CD4-positive, alpha-beta memory T cell (primary cell): Measurements from ENCODE around the gene TGM2. TPM values are rescaled to one million over a fixed set of nuclear protein-coding genes. Genes with fewer than 3 reads are reported as not detected.

ENCODE experiments used
- CTCF ChIA-PET: fragments of 350-600 bp; sonication (Branson Sonifier 250); formaldehyde crosslinking; loops from one replicate; lab custom pipeline; 2021; ENCODE audit warnings: inconsistent platforms; ENCODE audit not compliant: partially characterized antibody; lab: Charles Lee
- POLR2A ChIA-PET: fragments of 350-600 bp; sonication (Branson Sonifier 250); formaldehyde crosslinking; loops from one replicate; lab custom pipeline; 2021; ENCODE audit not compliant: partially characterized antibody; lab: Charles Lee
- DNase-seq, 5 donors: peaks; one replicate each; pipeline versions ENCODE4 v3.0.0 to v3.0.0-alpha.2; 2020 to 2022; ENCODE audit warnings: mixed read lengths in 1 of 5
- H3K27ac ChIP-seq: one replicate; pipeline ENCODE4 v1.7.0; 2013; ENCODE audit warnings: low read depth, low read length
- H3K27me3 ChIP-seq: 2 replicates; pipeline ENCODE4 v1.7.0; 2013; ENCODE audit warnings: mild to moderate bottlenecking, low read length, moderate library complexity; ENCODE audit not compliant: insufficient read depth
- H3K36me3 ChIP-seq: 2 replicates; pipeline ENCODE4 v1.7.0; 2013; ENCODE audit warnings: mild to moderate bottlenecking, low read length, moderate library complexity; ENCODE audit not compliant: insufficient read depth
- H3K4me1 ChIP-seq: 2 replicates; pipeline ENCODE4 v1.7.0; 2013; ENCODE audit warnings: mild to moderate bottlenecking, low read length, moderate library complexity; ENCODE audit not compliant: insufficient read depth
- H3K4me3 ChIP-seq, 2 donors: one replicate each; pipeline ENCODE4 v1.7.0; 2013; ENCODE audit warnings: low read length in 2 of 2, mild to moderate bottlenecking in 1 of 2
- H3K9me3 ChIP-seq, 2 donors: one replicate each; pipeline ENCODE4 v1.7.0; 2013; ENCODE audit warnings: low read length in 2 of 2, control low read depth in 1 of 2; ENCODE audit not compliant: control insufficient read depth in 1 of 2
- H3K27ac Mint-ChIP-seq, 7 donors: one replicate each; pipeline ENCODE4 v1.8.0; 2020 to 2021; ENCODE audit warnings: mixed read lengths in 7 of 7, mild to moderate bottlenecking in 6 of 7, inconsistent platforms in 3 of 7, moderate library complexity in 3 of 7
- H3K27me3 Mint-ChIP-seq, 2 donors: one replicate each; pipeline ENCODE4 v1.8.0; 2020 to 2021; ENCODE audit warnings: mixed read lengths in 2 of 2
- H3K36me3 Mint-ChIP-seq, 2 donors: one replicate each; pipeline ENCODE4 v1.8.0; 2020 to 2021; ENCODE audit warnings: mixed read lengths in 2 of 2, inconsistent platforms in 1 of 2, mild to moderate bottlenecking in 1 of 2
- H3K4me1 Mint-ChIP-seq, 4 donors: one replicate each; pipeline ENCODE4 v1.8.0; 2020 to 2021; ENCODE audit warnings: mixed read lengths in 4 of 4, mild to moderate bottlenecking in 1 of 4
- H3K4me3 Mint-ChIP-seq, 8 donors: one replicate each; pipeline ENCODE4 v1.8.0; 2020 to 2021; ENCODE audit warnings: mixed read lengths in 8 of 8, mild to moderate bottlenecking in 7 of 8, moderate library complexity in 6 of 8, inconsistent platforms in 3 of 8
- H3K9me3 Mint-ChIP-seq, 8 donors: one replicate each; pipeline ENCODE4 v1.8.0; 2020 to 2021; ENCODE audit warnings: mixed read lengths in 8 of 8, mild to moderate bottlenecking in 5 of 8, inconsistent platforms in 3 of 8, moderate library complexity in 1 of 8
- intact Hi-C: fragments of 100-400 bp; cut with micrococcal nuclease; formaldehyde crosslinking; loops from one replicate; pipeline ENCODE4 v1.15.1; 2023
- polyA plus RNA-seq, 2 donors: library from polyadenylated mRNA; unstranded; fragments of 300-500 nt; fragmentation: Illumina TruSeq; gene quantifications; one replicate each; pipeline ENCODE4 v1.2.3, GENCODE V29; 2021
- total RNA-seq, 2 experiments: library from RNA; stranded (reverse); gene quantifications; one replicate each; pipeline ENCODE4 v1.2.3, GENCODE V29; 2021

Gene TGM2
- total and polyA plus RNA-seq, 4 experiments from 2014 or later: 0.09 to 0.67 (median 0.31) TPM

GRCh38 chr20:38139156-38139912 lies 25.7 kb downstream of the TGM2 start:
- no peak overlapping the region for H3K4me3 Mint-ChIP-seq
- ChIA-PET CTCF (no interaction called here), POLR2A (no interaction called here)
- peaks cover 0 to 5% (median 4%) of the 10 kb centered on the region in 4 donors for H3K4me1 Mint-ChIP-seq
- intact Hi-C loops: no loop called here
- peaks cover 0 to 2% of the 10 kb centered on the region in 2 donors for H3K27me3 Mint-ChIP-seq
- H3K36me3 ChIP-seq: no peaks in the 10 kb centered on the region
- no peaks in the 10 kb centered on the region for H3K36me3 Mint-ChIP-seq
- H3K27ac ChIP-seq: no peak overlapping the region
- no peaks in the 10 kb centered on the region for H3K27me3 ChIP-seq
- DNase-seq: no peak
- H3K9me3 Mint-ChIP-seq: no peaks in the 10 kb centered on the region
- H3K4me3 ChIP-seq: no peak overlapping the region
- H3K9me3 ChIP-seq: no peaks in the 10 kb centered on the region
- no peak overlapping the region for H3K27ac Mint-ChIP-seq
- no peaks in the 10 kb centered on the region for H3K4me1 ChIP-seq

GRCh38 chr20:38138086-38138778 lies 26.8 kb downstream of the TGM2 start:
- H3K36me3 Mint-ChIP-seq: no peaks in the 10 kb centered on the region
- peaks cover 0 to 2% of the 10 kb centered on the region in 2 donors for H3K27me3 Mint-ChIP-seq
- H3K9me3 ChIP-seq: no peaks in the 10 kb centered on the region
- H3K4me1 Mint-ChIP-seq: peaks cover 0 to 6% (median 5%) of the 10 kb centered on the region in 4 donors
- H3K27ac Mint-ChIP-seq: no peak overlapping the region
- no peak overlapping the region for H3K4me3 Mint-ChIP-seq
- no peaks in the 10 kb centered on the region for H3K4me1 ChIP-seq
- DNase-seq: no peak
- H3K9me3 Mint-ChIP-seq: no peaks in the 10 kb centered on the region
- no peaks in the 10 kb centered on the region for H3K36me3 ChIP-seq
- intact Hi-C loops: no loop called here
- H3K4me3 ChIP-seq: no peak overlapping the region
- no peaks in the 10 kb centered on the region for H3K27me3 ChIP-seq
- CTCF ChIA-PET: no interaction called here
- H3K27ac ChIP-seq: no peak overlapping the region
- POLR2A ChIA-PET: no interaction called here

- no peaks in the 10 kb centered on the region for H3K36me3 ChIP-seq
- H3K4me3 ChIP-seq: no peak overlapping the region
- Mint-ChIP-seq H3K4me3 (no peak overlapping the region), H3K36me3 (no peaks in the 10 kb centered on the region), H3K27ac (peak overlapping the region in 1 of 7 donors; percentile 73), H3K4me1 (peaks cover 0 to 6% (median 5%) of the 10 kb centered on the region in 4 donors), H3K27me3 (peaks cover 0 to 2% of the 10 kb centered on the region in 2 donors), H3K9me3 (no peaks in the 10 kb centered on the region)
- H3K27me3 ChIP-seq: no peaks in the 10 kb centered on the region
- H3K4me1 ChIP-seq: no peaks in the 10 kb centered on the region
- POLR2A ChIA-PET: no interaction called here
- no peak overlapping the region for H3K27ac ChIP-seq
- DNase-seq: no peak
- no peaks in the 10 kb centered on the region for H3K9me3 ChIP-seq
- CTCF ChIA-PET: no interaction called here
- intact Hi-C loops: no loop called here
Observed at GRCh38 chr20:38137441-38138037, 27.5 kb downstream of the TGM2 start.

GRCh38 chr20:38136421-38137245 lies 28.4 kb downstream of the TGM2 start:
- ChIA-PET CTCF (no interaction called here), POLR2A (no interaction called here)
- Mint-ChIP-seq H3K36me3 (no peaks in the 10 kb centered on the region), H3K27me3 (peaks cover 0 to 2% of the 10 kb centered on the region in 2 donors), H3K4me3 (no peak overlapping the region), H3K4me1 (peaks cover 0 to 6% (median 5%) of the 10 kb centered on the region in 4 donors), H3K9me3 (no peaks in the 10 kb centered on the region), H3K27ac (peak overlapping the region in 1 of 7 donors; percentile 52)
- intact Hi-C loops: no loop called here
- Histone ChIP-seq H3K4me1 (no peaks in the 10 kb centered on the region), H3K27ac (no peak overlapping the region), H3K4me3 (no peak overlapping the region), H3K36me3 (no peaks in the 10 kb centered on the region), H3K27me3 (no peaks in the 10 kb centered on the region), H3K9me3 (no peaks in the 10 kb centered on the region)
- no peak for DNase-seq

- intact Hi-C loops: no loop called here
- no peak overlapping the region for H3K27ac Mint-ChIP-seq
- POLR2A ChIA-PET: no interaction called here
- no peak for DNase-seq
- H3K27me3 ChIP-seq: no peaks in the 10 kb centered on the region
- H3K9me3 Mint-ChIP-seq: no peaks in the 10 kb centered on the region
- peaks cover 0 to 6% (median 5%) of the 10 kb centered on the region in 4 donors for H3K4me1 Mint-ChIP-seq
- no peak overlapping the region for H3K27ac ChIP-seq
- H3K36me3 Mint-ChIP-seq: no peaks in the 10 kb centered on the region
- no peak overlapping the region for H3K4me3 Mint-ChIP-seq
- H3K36me3 ChIP-seq: no peaks in the 10 kb centered on the region
- H3K27me3 Mint-ChIP-seq: peaks cover 0 to 2% of the 10 kb centered on the region in 2 donors
- no peak overlapping the region for H3K4me3 ChIP-seq
- CTCF ChIA-PET: no interaction called here
- no peaks in the 10 kb centered on the region for H3K9me3 ChIP-seq
- no peaks in the 10 kb centered on the region for H3K4me1 ChIP-seq
Observed at GRCh38 chr20:38135651-38136420, 29.2 kb downstream of the TGM2 start.

- no peaks in the 10 kb centered on the region for H3K9me3 Mint-ChIP-seq
- Histone ChIP-seq H3K27ac (no peak overlapping the region), H3K9me3 (no peaks in the 10 kb centered on the region), H3K4me1 (no peaks in the 10 kb centered on the region), H3K27me3 (no peaks in the 10 kb centered on the region), H3K4me3 (no peak overlapping the region), H3K36me3 (no peaks in the 10 kb centered on the region)
- ChIA-PET CTCF (no interaction called here), POLR2A (no interaction called here)
- no peak for DNase-seq
- intact Hi-C loops: no loop called here
- no peaks in the 10 kb centered on the region for H3K36me3 Mint-ChIP-seq
- no peak overlapping the region for H3K4me3 Mint-ChIP-seq
- H3K27me3 Mint-ChIP-seq: peaks cover 0 to 2% of the 10 kb centered on the region in 2 donors
- H3K27ac Mint-ChIP-seq: peak overlapping the region in 1 of 7 donors; percentile 80
- peaks cover 0 to 6% (median 5%) of the 10 kb centered on the region in 4 donors for H3K4me1 Mint-ChIP-seq
Observed at GRCh38 chr20:38135271-38135650, 29.8 kb downstream of the TGM2 start.
